NCI-H2107 treated with DMSO at 0.1 percent for 48 hours (cell line): ENCODE measurements around the gene RASSF4.

Experiments
- DNase-seq: peaks from one replicate; lab custom pipeline; 2025; ENCODE audit not compliant: unreplicated experiment; lab: John Stamatoyannopoulos, UW

The RASSF4 gene

GRCh38 chr10:44961230-44961571 is 1.6 kb downstream of the RASSF4 start:
- no peak for DNase-seq

- DNase-seq: no peak
Measured at GRCh38 chr10:44961931-44962750, 2.5 kb downstream of the RASSF4 start.

- DNase-seq: peak; percentile 85
Measured at GRCh38 chr10:44962870-44963738, 3.5 kb downstream of the RASSF4 start.

GRCh38 chr10:44963772-44964633 is 4.4 kb downstream of the RASSF4 start:
- DNase-seq: peak; percentile 40

- DNase-seq: no peak
Measured at GRCh38 chr10:44965104-44965503, 5.5 kb downstream of the RASSF4 start.

GRCh38 chr10:44965651-44966097 is 6.1 kb downstream of the RASSF4 start:
- no peak for DNase-seq

GRCh38 chr10:44966129-44966815 is 6.7 kb downstream of the RASSF4 start:
- no peak for DNase-seq

- DNase-seq: no peak
Measured at GRCh38 chr10:44966816-44967509, 7.4 kb downstream of the RASSF4 start.

GRCh38 chr10:44967616-44968015 is 8.0 kb downstream of the RASSF4 start:
- DNase-seq: no peak

- no peak for DNase-seq
Measured at GRCh38 chr10:44968091-44968490, 8.5 kb downstream of the RASSF4 start.

- DNase-seq: no peak
Measured at GRCh38 chr10:44968500-44969400, 9.1 kb downstream of the RASSF4 start.

GRCh38 chr10:44969854-44970253 is 10.3 kb downstream of the RASSF4 start:
- DNase-seq: no peak

- DNase-seq: no peak
Measured at GRCh38 chr10:44970812-44971395, 11.3 kb downstream of the RASSF4 start.

- no peak for DNase-seq
Measured at GRCh38 chr10:44971434-44971833, 11.8 kb downstream of the RASSF4 start.

GRCh38 chr10:44971935-44972757 is 12.5 kb downstream of the RASSF4 start:
- DNase-seq: no peak

GRCh38 chr10:44972874-44973306 is 13.3 kb downstream of the RASSF4 start:
- DNase-seq: no peak

GRCh38 chr10:44973323-44974081 is 13.9 kb downstream of the RASSF4 start:
- peak; percentile 56 for DNase-seq
